Measurements from ENCODE around the gene EMSY. TPM values are rescaled to one million over a fixed set of nuclear protein-coding genes. Genes with fewer than 3 reads are reported as not detected.

The EMSY gene
- total RNA-seq, 4 donors from 2014 or later: 33.9 to 47.0 (median 41.5) TPM

DNA sequence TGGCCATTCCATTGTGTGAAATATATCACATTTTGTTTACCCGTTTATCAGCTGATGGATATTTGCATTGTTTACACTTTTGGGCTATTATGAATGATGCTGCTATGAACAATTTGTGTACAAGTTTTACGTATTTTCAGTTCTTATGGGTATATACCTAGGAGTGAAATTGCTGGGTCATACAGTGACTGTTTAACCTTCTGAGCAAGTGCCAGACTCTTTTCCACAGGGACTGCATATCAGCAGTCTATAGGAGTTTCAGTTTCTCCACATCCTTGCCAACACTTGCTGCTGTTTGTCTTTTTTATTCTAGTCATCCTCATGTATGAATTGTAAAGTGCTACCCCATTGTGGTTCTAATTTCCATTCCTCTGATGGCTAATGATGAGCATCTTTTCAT lies 108.2 kb downstream of the EMSY start:
- Histone ChIP-seq H3K36me3 (peaks cover 0 to 26% (median 0%) of the 10 kb centered on the region in 3 donors), H3K4me1 (no peaks in the 10 kb centered on the region), H3K4me3 (no peak overlapping the region), H3K27me3 (no peaks in the 10 kb centered on the region), H3K9me3 (no peaks in the 10 kb centered on the region), H3K27ac (no peak overlapping the region)
- DNase-seq (ENCODE audit: low spot score in 2 of 2): no peak
- TF ChIP-seq, protein P1, sequence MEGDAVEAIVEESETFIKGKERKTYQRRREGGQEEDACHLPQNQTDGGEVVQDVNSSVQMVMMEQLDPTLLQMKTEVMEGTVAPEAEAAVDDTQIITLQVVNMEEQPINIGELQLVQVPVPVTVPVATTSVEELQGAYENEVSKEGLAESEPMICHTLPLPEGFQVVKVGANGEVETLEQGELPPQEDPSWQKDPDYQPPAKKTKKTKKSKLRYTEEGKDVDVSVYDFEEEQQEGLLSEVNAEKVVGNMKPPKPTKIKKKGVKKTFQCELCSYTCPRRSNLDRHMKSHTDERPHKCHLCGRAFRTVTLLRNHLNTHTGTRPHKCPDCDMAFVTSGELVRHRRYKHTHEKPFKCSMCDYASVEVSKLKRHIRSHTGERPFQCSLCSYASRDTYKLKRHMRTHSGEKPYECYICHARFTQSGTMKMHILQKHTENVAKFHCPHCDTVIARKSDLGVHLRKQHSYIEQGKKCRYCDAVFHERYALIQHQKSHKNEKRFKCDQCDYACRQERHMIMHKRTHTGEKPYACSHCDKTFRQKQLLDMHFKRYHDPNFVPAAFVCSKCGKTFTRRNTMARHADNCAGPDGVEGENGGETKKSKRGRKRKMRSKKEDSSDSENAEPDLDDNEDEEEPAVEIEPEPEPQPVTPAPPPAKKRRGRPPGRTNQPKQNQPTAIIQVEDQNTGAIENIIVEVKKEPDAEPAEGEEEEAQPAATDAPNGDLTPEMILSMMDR (IDR thresholded peaks at IDR 0.05): no peak
- TF ChIP-seq POLR2A (IDR thresholded peaks at IDR 0.05) (no peak), EP300 (IDR thresholded peaks at IDR 0.05) (no peak)
- WGBS, 2 donors: 97 to 98% methylated on average over 2 of the region's 2 CpGs

DNA sequence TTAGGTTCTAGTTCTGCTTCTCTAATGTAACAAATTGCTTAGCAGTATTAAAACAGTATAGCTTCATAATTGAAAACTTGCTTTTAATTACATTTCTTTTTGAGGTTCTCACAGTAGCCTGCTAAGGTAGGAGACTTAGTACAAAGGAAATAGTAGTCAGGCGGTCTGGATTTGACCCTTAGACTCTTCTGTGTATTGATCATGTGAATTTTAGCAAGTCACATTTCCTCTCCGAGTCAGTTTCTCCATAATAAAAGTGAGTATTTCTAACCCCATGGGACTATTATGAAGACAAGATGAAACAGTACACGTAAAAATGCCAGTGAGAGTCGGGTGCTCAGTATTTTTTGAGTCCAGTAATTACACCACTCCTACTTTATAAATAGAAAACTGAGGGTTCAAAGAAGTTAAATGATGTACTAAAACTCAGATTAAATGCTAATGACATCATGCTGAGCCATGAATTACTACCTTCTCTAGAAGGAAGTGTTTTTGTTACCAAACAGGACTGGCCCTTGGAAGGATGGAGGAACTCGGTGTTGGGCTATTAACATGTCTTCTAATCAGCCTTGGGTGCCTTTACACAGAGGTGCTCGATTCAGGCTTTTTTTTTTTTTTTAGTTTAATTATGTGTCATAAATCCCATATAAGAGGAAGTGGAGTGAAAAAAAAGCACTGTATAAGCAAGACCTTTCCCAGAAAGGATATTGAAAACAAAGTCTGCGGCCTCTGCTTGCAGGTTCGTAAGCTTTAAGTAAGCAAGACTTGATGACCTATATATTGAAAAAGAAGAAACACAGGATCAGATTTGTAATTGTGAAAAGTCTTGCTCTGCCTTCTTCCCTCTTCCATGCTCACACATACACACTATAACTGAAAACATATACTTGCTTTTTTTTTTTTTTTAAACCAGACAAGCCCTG lies 109.0 kb downstream of the EMSY start:
- TF ChIP-seq EP300 (IDR thresholded peaks at IDR 0.05): no peak
- no peak for TF ChIP-seq POLR2A (IDR thresholded peaks at IDR 0.05)
- TF ChIP-seq, protein P1 (IDR thresholded peaks at IDR 0.05): no peak
- Histone ChIP-seq H3K27me3 (no peaks in the 10 kb centered on the region), H3K4me3 (no peak overlapping the region), H3K27ac (no peak overlapping the region), H3K4me1 (no peaks in the 10 kb centered on the region), H3K36me3 (peaks cover 0 to 18% (median 0%) of the 10 kb centered on the region in 3 donors), H3K9me3 (no peaks in the 10 kb centered on the region)
- no peak for DNase-seq (ENCODE audit: low spot score in 2 of 2)
- 61% methylated on average over 8 of the region's 8 CpGs for WGBS, 2 donors

DNA sequence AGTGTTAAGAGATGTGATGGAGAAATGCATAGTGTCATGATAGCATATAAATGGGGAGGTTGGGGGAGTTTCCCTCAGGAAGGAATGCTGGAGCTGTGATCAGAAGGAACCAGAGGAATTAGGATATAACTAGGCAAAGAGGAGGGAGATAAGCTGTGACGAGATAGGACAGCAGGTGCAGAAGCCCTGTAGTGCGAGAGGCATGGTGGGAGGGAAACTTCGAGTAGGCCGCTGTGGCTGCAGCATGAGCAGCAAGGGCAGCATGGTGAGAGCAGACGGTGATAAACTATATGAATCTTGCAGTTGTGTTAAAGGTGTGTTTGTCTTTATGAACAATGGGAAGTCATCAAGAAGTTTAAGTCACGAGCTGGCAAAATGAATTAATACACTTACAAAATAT lies 109.9 kb downstream of the EMSY start:
- WGBS, 2 donors: 83 to 89% methylated on average over 6 of the region's 6 CpGs
- Histone ChIP-seq H3K9me3 (no peaks in the 10 kb centered on the region), H3K4me1 (peaks cover 0 to 6% (median 0%) of the 10 kb centered on the region in 4 donors), H3K27me3 (no peaks in the 10 kb centered on the region), H3K4me3 (no peak overlapping the region), H3K27ac (no peak overlapping the region), H3K36me3 (peaks cover 0 to 9% (median 0%) of the 10 kb centered on the region in 3 donors)
- TF ChIP-seq EP300 (IDR thresholded peaks at IDR 0.05): no peak
- TF ChIP-seq, protein P1 (IDR thresholded peaks at IDR 0.05): no peak
- TF ChIP-seq POLR2A (IDR thresholded peaks at IDR 0.05): no peak
- DNase-seq (ENCODE audit: low spot score in 2 of 2): no peak

DNA sequence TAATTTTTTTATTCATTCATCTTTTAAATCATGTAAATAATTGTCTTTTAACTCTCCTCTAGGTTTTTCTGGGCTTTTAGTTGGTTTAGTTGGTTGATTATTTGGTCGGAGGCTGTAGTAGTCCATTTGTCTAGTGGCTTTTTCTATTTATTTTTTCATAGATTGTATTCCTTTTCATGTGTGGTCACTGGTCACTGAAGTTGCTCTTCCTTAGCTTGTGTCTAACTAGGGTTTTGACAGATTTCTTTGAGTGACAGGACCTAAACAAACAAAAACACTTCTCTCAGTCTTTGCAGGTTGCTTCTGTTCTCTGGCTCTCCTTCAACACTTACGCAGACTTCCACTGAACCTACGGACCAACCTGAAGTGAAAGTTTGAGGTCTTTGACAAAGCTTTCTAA lies 112.6 kb downstream of the EMSY start:
- Histone ChIP-seq H3K36me3 (no peaks in the 10 kb centered on the region), H3K9me3 (no peaks in the 10 kb centered on the region), H3K27me3 (no peaks in the 10 kb centered on the region), H3K4me1 (peaks cover 0 to 7% (median 0%) of the 10 kb centered on the region in 4 donors), H3K4me3 (no peak overlapping the region), H3K27ac (no peak overlapping the region)
- TF ChIP-seq POLR2A (IDR thresholded peaks at IDR 0.05) (no peak), EP300 (IDR thresholded peaks at IDR 0.05) (no peak)
- TF ChIP-seq, protein P1 (IDR thresholded peaks at IDR 0.05): no peak
- WGBS, 2 donors: 97 to 98% methylated on average over 3 of the region's 3 CpGs
- DNase-seq (ENCODE audit: low spot score in 2 of 2): no peak

DNA sequence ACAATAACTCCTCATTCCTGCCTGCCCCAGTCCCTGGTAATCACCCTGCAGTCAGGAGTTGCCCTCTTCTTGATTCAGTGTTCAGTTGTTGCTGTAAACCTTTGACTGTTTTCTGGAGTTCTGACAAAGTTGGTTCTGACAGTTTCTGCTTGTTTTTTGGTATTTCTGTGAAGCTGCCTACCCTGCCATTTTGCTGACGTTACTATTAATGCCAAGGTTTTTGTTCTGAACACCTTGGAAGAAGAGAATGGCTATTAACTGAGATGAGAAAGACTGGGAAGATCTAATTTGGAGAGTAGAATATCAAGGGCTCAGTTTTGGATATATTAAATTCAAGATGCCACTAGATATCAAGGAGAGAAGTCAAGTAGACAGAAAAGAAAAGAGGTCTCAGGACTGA lies 113.7 kb downstream of the EMSY start:
- DNase-seq (ENCODE audit: low spot score in 2 of 2): no peak
- no peak overlapping the region for H3K4me3 ChIP-seq
- no peaks in the 10 kb centered on the region for H3K36me3 ChIP-seq
- no peaks in the 10 kb centered on the region for H3K27me3 ChIP-seq
- H3K27ac ChIP-seq: no peak overlapping the region
- H3K4me1 ChIP-seq: peaks cover 0 to 7% (median 0%) of the 10 kb centered on the region in 4 donors
- TF ChIP-seq POLR2A (IDR thresholded peaks at IDR 0.05): no peak
- TF ChIP-seq, protein P1 (IDR thresholded peaks at IDR 0.05): no peak
- TF ChIP-seq EP300 (IDR thresholded peaks at IDR 0.05): no peak
- WGBS, 2 donors: 91 to 98% methylated on average over 1 of the region's 1 CpG
- no peaks in the 10 kb centered on the region for H3K9me3 ChIP-seq
